ENCODE data around the gene CLIP4.

GRCh38 chr2:29084554-29084953 lies 30.7 kb upstream of the CLIP4 start:
- no peak for TF ChIP-seq CTCF (IDR thresholded peaks at IDR 0.05; ENCODE audit: low read depth, low read length, poor library complexity, severe bottlenecking)
- TF ChIP-seq EZH2phosphoT487 (IDR thresholded peaks at IDR 0.05; ENCODE audit: borderline replicate concordance, low read length), result no peak
